ENCODE measurements around the gene RGS9.

Gene RGS9

DNA sequence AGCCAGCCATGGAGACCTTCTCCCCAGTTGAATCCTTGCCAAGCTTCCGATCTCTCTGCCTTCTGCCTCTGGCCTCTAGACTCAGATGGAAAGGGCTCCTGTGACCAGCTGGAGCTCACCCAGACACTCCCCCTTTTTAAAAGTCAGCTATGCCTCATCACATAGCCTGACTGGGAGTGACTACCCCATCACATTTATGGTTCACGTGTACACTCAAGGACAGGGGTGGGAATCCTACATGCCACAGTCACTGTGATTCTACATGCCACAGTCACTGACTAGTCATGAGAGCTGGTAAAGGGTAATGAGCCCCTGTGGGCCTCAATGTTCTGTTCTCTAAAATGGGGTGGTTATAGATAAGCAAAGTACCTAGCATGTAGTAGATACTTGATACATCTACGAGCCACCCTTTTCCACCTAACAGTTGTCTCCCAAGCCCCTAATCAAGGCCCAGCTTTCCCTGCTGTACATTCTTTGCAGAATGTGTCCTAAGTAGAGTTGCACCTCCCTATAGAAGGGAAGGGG, 85.1 kb downstream of the RGS9 start:
- DNase-seq = no peak

DNA sequence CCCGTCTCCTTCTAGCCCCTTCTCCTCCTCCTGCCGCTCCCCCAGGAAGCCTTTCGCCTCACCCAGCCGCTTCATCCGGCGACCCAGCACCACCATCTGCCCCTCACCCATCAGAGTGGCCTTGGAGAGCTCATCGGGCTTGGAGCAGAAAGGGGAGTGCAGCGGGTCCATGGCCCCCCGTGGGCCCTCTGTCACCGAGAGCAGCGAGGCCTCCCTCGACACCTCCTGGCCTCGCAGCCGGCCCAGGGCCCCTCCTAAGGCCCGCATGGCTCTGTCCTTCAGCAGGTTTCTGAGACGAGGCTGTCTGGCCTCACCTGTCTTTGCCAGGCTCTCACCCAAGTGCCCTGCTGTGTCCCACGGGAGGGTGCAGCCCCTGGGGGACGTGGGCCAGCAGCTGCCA, 87.9 kb downstream of the RGS9 start:
- DNase-seq = no peak

DNA sequence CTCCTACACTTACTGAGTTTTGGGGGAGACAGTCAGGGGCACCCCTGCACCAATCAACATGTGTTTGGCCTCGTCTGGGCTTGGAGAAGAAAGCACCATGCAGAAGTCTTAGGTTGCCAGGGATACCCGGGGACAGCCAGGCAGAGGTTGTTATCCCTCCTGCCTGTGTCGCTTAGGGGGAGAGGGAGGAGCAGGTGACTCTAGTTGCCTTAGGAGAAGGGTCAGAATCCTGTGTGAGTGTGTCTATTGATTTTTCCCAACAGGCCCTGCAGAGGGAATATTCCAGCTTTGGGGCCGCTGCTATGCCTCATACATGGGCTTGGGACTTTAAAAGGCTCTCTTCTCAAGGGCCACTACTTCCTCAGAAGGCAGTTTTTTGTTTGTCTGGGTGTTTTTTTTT, 89.1 kb downstream of the RGS9 start:
- no peak for DNase-seq

DNA sequence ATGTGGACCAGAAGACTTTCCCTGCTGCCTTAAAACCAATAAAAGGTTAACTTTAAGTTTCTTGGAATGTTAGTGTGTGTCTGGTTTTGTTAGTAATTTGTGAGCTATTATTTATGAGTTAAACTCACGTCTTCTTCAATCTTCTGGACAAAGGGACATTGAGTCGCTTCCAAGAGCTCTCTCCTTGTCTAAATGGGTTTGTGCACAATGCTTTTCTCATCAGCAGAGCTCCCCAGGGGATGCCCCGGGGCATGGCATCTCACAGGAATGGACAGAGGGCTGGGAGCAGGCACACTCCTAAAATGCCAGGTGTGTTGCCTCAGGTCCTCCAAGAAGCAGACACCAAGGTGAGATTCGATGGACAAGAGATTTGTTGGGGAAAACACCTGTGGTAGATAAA, 90.5 kb downstream of the RGS9 start:
- DNase-seq = no peak

DNA sequence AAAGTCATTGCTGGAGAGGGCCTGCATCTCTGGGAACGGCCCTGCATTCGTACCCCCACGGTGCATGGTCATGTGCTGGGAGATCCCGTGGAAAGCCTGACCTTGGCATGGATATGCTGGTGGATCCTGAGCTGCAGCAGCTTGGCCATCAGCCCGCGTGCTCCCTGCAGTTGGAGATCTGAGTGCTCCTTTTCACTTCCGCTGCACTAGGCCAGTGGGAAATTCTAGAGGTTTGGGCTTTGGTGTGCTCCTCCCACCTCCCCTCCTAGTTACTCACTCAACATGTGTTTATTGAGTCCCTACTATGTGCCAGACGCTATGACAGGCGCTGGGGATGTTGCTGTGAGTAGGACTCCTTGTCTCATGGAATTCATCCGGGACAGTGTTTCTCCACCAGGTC, 91.1 kb downstream of the RGS9 start:
- DNase-seq = no peak

DNA sequence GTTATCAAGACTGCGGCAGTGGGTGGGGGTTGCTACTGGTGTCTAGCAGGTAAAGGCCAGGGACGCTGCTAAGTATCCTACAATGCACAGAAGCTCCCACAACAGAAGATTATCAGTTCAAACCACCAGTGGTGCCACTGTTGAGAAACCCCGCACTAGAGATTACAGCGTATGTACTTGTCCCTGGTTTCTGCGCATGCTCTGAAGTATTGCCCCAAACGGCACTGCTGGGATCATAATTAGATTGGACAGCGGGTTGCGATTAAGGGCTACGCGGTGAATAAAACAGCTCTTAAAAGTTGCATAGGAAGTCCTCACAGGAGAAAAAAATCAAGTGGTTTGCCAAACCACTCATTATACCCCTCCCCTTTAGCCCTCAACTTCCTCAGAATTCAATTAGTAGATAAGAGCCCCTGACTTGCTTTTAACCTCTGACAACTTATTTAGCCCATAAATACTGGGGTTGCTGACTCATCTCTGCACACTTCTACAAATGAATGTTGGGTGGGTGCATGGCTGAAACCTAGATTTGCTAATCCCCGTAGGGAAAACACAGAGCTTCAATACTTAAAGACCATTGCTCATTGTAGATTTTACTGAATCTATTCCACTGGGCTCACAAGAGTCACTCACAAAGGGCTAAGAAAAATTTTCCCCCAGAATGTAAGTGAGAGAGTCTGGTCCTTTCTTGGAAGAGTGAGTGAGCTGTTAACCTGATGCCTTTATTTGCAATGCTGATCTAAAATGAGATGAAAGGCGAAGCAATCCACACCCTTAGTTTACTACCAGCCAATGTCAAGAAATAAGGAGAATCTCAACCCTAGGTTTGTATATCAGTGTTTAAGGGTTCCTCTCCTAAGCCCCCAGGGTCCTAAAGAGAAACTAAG, 91.8 kb downstream of the RGS9 start:
- peak; percentile 20 to 34 for DNase-seq

DNA sequence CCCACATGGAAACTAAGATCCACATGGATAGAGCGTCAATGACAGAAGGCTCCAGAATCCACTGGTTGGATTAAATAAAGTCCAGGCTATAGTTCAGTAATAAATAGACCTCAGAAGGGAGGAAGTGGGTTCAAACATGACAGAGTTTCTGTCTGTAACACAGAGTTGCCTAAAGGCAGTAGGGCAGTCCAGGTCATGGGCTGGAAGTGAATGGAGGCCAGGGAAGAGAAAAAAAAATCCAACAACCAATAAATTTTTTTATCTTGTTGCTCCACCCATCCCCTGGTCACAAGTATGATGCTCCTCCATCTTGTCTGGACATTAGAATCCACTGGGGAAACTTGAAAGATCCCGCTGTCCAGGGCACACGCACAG, 92.4 kb downstream of the RGS9 start:
- DNase-seq = no peak

DNA sequence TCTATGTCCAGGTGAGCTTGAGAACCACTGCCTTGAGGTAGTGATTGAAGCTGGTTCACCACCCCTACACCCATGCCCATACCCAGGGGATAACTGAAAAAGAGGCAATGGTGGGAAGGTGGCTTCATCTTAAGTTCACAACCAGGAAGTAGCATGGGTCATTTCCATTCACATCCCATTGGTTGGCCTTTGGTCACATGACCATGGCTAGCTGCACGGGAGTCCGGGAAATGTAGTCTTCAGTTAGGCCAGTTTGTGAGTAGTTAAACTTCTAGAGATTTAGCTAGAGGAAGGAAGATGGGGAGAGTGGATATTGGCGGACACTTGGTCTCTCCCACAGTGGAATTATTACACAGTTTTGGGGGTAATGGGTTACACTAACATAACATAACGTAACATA, 92.9 kb downstream of the RGS9 start:
- no peak for DNase-seq

DNA sequence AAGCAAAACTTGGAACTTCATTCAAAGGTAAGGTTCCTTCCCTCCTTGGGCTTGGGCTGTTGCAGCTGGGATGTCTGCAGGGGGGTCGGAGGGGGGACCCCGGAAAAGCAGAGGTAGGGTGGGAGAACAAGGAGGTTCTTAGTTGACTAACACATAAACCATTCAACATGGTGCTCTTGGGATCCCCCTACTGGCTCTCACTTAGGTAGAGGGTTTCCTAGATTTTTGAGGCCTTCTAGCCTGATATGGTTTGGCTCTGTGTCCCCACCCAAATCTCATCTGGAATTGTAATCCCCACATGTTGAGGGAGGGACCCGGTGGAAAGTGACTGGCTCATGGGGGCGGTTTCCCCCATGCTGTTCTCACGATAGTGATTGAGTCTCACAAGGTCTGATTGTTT, 93.9 kb downstream of the RGS9 start:
- DNase-seq = no peak

DNA sequence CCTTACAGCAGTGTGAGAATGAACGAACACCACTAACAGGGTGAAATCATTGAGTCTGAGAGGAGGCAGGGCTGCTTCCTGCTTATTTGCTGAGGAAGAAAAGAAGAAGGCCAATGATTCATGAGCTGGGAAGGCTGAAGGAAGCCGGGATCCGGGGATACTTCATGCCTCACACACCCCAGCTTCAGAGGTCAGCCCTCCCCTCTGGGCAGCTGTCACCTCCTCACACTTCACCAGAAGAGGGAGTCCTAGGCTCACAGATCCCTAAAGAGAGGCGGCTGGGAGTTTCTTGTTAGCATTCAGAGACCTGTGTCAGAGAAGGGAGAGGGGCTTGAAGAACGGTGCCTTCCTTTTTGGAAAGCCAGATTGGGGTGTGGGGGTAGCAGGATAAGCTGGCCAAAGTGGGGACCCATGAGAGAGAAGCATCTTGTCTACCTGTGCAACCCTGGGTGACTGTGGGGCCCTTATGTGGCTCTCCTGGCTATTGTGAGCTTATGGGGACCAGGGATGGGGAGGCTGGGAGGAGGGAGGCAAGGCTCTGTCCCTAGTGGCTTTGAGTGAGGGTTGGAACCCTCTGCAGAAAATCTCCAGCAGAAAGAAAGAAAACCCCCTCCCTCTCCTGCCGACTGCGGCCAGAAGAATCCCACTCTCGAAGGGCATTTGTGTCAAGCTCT, 94.6 kb downstream of the RGS9 start:
- DNase-seq = peak; percentile 23 to 37

DNA sequence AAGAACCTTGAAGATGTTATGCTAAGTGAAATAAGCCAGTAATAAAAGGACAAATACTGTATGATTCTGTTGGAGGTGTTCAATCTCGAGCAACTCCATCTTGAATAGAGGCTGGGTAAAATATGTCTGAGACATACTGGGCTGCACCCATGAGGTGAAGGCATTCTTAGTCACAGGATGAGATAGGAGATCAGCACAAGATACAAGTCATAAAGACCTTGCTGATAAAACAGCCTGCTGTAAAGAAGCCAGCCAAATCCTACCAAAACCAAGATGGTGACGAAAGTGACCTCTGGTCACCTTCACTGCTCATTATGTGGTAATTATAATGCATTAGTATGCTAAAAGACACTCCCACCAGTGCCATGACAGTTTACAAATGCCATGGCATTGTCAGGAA, 98.1 kb downstream of the RGS9 start:
- DNase-seq = no peak

DNA sequence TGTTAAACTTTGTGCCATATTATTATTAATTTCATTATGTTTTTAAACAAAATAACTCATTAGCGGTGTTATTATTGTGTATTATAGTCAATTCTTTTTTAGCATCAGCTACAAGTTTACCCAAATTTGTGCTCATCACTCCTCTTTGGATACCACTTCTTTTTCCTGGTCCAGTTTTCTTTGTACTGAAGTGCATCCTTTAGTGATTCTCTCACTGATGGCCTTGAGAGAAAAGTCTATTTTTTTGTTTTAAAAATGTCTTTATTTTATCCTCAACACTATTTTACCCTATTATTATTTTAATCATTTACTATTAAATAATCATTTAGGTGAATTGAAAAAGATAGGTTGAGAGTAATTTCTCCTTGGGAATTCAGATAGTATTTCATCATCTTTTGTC, 99.2 kb downstream of the RGS9 start:
- no peak for DNase-seq

DNA sequence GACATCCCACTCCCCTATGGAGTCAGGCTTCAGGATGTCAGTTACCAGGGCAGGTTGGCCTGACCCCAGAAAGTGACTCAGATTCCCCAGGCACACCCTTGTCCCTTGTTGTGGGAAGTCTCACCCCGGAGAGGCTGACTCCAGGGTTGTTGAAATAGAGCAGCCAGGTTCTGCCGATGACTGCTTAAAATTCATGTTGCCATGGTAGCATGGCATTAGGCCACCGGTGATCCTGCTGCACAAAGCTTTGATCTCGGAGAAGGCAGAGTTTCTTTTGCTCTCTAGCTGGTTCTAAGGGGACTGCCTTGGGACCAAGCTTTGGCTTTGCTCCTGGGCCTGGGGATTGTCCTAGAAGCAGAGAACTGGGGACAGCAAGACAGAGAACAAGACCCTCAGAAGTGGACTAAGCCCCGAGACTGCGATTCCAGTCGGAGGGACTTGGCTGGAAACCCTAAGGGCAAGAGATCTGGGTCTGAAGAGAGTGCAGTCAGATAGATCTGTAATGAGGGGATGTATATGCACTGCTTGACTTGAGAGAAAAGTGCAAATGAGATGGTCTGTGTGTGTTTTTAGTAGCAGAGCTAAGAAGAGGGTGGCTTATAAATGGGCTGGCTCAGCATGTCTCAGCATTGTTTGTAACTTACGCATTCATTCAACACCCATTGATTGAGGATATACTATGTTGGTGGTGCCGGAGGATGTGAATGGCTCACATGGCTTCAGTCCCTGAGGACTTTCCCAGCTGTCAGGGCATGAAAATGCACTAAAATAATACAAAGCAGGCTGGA, 106.9 kb downstream of the RGS9 start:
- DNase-seq = no peak

DNA sequence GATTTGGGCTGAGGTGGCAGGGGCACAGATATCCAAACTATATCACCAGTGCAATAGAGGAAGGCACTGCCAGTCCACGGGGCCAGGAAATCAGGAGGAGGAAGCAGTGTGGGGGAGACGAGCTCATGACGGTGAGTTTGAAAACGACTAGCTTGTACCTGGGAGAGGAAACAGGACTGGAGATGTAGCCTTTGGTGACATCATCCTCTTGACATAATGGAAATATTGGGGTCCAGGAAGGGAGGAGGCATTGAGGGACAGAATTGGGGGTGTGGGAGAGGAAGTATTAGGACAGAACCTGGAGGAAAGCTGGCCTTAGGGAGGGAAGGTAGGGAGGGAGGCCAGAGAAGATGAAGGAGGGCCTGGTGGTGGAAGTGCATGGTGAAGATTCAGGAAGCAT, 109.1 kb downstream of the RGS9 start:
- no peak for DNase-seq

DNA sequence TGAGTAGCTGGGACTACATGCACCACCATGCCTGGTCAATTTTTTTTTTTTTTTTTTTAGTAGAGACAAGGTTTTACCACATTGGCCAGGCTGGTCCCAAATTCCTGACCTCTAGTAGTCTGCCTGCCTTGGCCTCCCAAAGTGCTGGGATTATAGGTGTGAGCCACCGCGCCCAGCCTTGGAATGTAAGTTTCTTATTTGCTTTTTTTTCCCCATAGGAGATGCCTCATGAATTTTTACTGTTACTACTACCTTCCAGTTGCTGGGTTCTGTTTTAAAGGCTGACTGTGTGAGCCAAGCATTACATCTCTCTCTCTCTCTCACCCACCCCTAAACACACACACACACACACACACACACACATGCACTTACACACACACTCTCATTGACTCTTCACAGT, 112.6 kb downstream of the RGS9 start:
- DNase-seq = no peak

DNA sequence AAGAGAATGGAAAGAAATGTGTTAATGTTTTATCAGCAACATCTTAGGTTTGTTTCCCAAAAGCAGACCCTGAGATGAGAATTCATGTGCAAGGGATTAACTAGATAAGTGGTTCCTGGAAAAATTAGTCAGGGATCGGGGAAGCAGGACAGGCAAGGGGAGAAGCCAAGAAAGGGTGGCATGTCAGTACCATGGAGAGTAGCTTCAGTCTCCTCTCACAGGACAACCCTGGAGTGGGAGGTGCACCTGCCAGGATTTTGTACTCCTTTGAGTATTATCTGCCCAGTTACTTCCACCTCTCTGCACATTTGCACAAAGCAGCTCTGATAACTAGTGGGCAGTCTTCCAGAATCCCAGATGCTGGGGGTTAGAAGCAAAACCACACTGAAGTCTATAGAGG, 117.0 kb downstream of the RGS9 start:
- DNase-seq = no peak

DNA sequence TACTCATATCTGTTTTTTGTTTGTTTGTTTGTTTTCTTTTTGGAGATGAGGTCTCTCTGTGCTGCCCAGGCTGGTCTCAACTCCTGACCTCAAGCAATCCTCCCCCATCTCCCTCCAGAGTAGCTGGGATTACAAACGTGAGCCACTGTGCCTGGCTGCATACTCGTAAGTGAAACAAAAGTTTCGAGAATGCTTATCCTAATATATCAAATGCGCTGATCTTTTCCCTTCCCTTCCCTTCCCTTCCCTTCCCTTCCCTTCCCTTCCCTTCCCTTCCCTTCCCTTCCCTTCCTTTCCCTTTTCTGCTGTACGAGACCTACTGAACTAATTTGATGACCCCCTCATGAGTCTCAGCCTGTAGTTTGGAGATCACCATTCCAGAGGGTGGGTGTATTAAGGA, 122.1 kb downstream of the RGS9 start:
- no peak for DNase-seq

DNA sequence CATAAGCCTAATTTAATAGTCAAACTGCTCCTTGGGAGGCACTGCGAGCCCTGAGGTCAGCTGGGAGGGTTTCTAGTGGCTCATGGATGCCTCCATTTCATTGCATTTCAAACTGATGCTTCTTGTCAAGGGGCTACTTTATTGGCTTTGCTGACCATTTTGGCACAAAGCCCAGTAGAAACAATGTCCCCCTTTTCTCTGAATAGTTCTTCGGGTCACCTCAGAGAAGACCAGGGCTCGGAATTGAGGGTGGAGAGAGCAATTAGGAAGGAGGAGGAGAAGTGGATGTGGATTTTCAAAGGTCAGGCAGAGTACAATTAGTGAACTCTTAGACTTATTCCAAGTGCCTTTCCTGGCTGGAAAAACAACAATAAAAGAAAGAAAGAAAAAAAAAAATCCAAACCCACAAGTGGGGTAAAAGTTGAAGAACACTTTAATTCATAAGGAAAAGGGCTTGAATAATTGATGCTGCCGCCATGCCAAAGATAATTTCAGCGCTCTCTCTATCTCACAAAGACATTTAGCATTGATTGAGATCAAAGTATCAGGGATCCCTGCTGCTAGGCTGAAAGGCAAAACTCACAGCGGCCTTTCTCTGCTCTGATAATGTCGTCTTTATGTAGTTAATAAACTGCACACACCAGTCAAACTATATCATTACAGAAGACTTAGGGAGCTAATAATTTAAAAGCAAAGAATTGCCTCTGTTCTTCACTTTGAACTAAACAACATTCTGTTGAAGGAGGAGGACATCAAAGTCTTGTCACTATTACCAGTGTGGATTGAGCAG, 122.7 kb downstream of the RGS9 start:
- no peak for DNase-seq

DNA sequence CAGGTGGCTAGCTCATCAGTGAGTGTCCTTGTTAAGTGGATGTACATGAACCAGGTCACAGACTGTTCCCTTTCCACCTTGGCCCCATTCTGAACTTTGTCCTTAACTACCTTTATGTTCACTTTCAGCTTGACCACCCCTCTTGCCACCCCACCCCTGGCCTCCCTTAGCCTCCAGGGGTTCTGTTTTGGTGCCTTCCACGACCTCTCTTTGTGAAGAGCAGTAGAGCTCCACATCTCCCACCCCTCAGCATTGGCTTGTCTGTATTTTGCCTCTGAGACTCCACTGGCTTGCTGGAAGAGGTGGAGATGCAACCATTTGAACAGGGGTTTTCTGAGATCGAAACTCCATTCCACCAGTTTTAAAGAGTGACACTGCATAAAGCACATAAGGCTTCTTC, 123.5 kb downstream of the RGS9 start:
- no peak for DNase-seq

DNA sequence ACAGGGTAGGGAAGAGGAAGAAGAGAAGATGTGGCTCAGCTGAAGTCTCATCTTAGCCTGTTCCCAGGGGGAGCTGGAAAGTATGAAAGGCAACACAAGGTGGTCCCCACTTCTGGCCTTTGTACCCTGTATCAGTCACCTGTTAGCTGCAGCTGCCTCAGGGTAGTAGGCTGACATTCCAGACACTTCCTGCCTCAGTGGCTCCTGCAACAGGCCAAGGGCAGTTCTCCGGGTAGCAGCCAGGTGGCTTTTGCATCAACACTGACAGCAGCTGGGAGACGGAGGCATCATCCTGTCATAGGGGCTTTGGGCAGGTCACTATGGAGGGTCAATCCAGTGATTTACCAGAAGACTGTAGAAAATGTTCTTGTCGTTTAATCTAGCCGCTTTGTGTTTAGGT, 124.0 kb downstream of the RGS9 start:
- no peak for DNase-seq

DNA sequence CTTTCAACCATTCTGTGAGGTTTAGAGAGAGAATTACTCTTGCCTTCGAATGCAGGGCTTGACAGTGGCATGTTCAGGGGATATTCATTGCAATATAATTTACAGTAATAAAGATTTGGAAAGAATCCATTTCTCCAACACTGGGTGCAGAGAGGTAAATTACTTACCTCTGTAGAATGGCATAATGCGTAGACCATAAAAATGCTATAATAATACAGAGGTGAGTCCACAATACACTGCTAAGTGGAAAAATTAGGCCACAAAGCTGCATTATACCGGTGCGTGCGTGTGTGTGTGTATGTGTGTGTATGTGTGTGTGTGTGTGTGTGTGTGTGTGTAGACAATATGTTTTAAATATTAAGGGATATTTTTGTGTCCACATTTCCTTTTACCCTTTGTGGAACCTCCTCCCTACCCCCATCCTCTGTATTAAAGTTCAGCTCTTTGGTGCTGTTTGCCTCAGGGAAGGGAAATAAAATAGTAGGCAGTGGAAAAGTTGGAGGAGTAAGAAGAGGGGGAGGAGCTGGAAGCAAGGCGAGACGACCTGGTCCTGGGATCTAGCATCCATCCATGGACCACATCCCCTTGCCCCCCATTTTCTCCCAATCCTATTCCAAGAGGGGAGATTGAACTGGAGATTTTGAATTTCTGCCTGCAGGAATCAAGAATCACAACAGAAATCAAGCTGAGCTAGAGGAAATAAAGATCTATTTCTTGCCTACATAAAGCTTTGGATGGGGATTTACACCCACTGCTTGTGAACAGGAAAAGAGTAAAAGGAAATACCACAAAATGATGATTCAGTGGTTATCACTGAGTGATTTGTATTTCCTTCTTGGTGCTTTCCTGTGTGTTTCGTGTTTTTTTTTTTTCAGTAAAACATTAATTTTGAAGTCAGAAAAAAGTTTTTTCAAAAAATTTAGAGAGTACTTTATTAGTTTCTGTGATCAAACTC, 124.8 kb downstream of the RGS9 start:
- DNase-seq = no peak

DNA sequence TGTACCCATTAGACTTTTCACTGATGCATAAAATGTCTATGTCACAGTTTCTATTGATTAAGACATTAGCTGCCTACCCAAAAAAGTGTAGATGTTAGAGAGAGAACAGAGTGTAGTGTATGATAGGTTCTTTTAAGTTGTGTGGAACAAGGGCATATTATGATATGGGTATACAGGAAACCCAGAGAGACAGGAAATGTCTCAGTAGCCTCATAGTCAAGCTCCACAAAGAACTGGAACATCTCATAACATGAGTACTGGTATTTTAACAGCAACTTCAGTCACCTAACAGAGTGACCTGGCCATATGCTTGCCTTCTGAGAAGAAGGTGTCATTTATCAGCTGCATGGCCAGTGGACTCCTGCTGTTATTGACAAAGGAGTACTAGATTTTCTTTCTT, 128.1 kb downstream of the RGS9 start:
- no peak for DNase-seq

Measured in stimulated activated CD4-positive, alpha-beta T cell treated with anti-CD3 and anti-CD28 coated beads, Interleukin-4, amount 100 ng/mL, for 4 hours (primary cell).